Measurements from ENCODE around the gene STRAP. TPM values are rescaled to one million over a fixed set of nuclear protein-coding genes. Genes with fewer than 3 reads are reported as not detected.
"Not testable (repeated sequence)": the region's sequence is repeated elsewhere in the genome, so short reads cannot be mapped to it uniquely, and the experiment has no call there.

STRAP gene
- polyA plus RNA-seq, 1 of the 3 experiments (the other 2 are of a cell fraction), result 85.6 TPM

GRCh38 chr12:15942475-15942874 lies 60.3 kb downstream of the STRAP start (continued):
- no peak for TF ChIP-seq ELF1 (IDR thresholded peaks at IDR 0.05)
- TF ChIP-seq MXI1 (IDR thresholded peaks at IDR 0.05; ENCODE audit: low read depth, low read length), result no peak
- TF ChIP-seq JUND (IDR thresholded peaks at IDR 0.05), result no peak
- TF ChIP-seq NFIC (IDR thresholded peaks at IDR 0.05; ENCODE audit: borderline replicate concordance), result no peak
- no peak for TF ChIP-seq EZH2phosphoT487 (IDR thresholded peaks at IDR 0.05; ENCODE audit: borderline replicate concordance, low read depth)

GRCh38 chr12:15943519-15943918 lies 61.3 kb downstream of the STRAP start:
- H4K20me1 ChIP-seq (ENCODE audit: insufficient read depth); H3K4me2 ChIP-seq; H3K4me3 ChIP-seq (ENCODE audit: low read depth in 2 of 2, low read length in 1 of 2); H3K4me1 ChIP-seq (ENCODE audit: control insufficient read depth in 1 of 2, insufficient read depth in 2 of 2, low read depth in 1 of 2, low read length in 1 of 2); H3K9me3 ChIP-seq; H3K27me3 ChIP-seq (ENCODE audit: insufficient read depth); H3K9me2 ChIP-seq; H3F3A ChIP-seq (replicated peaks; ENCODE audit: insufficient read depth); H2AFZ ChIP-seq (ENCODE audit: low read depth); H3K36me3 ChIP-seq (replicated peaks in 1 of 2; ENCODE audit: control insufficient read depth in 1 of 2, insufficient read depth in 2 of 2, low read length in 1 of 2); DNase-seq; H3K9ac ChIP-seq; POLR2A ChIA-PET; H3K27ac ChIP-seq (ENCODE audit: low read depth in 2 of 2, low read length in 1 of 2): not testable (repeated sequence)
- 92% methylated on average over 5 of the region's 5 CpGs for WGBS (ENCODE audit: low lambda C conversion rate)
- H3K79me2 ChIP-seq (ENCODE audit: insufficient read depth), result peaks cover 22% of the 10 kb centered on the region
- CTCF ChIA-PET, result interaction anchor here (1.2 kb wide), 1 partner anchor 39 kb away, joined by 5 read pairs; no protein-coding TSS in a partner anchor

GRCh38 chr12:15948461-15948860 lies 66.3 kb downstream of the STRAP start:
- H3K36me3 ChIP-seq (replicated peaks in 1 of 2; ENCODE audit: control insufficient read depth in 1 of 2, insufficient read depth in 2 of 2, low read length in 1 of 2); H3F3A ChIP-seq (replicated peaks; ENCODE audit: insufficient read depth); H3K9me3 ChIP-seq; H2AFZ ChIP-seq (ENCODE audit: low read depth); POLR2A ChIA-PET; H3K27ac ChIP-seq (ENCODE audit: low read depth in 2 of 2, low read length in 1 of 2); H3K9ac ChIP-seq; H3K9me2 ChIP-seq; DNase-seq; H3K27me3 ChIP-seq (ENCODE audit: insufficient read depth); H3K4me1 ChIP-seq (ENCODE audit: control insufficient read depth in 1 of 2, insufficient read depth in 2 of 2, low read depth in 1 of 2, low read length in 1 of 2); H3K4me3 ChIP-seq (ENCODE audit: low read depth in 2 of 2, low read length in 1 of 2); H4K20me1 ChIP-seq (ENCODE audit: insufficient read depth); H3K4me2 ChIP-seq: not testable (repeated sequence)
- H3K79me2 ChIP-seq (ENCODE audit: insufficient read depth), result peaks cover 27% of the 10 kb centered on the region
- WGBS (ENCODE audit: low lambda C conversion rate), result 91% methylated on average over 10 of the region's 10 CpGs
- CTCF ChIA-PET, result interaction anchor here (1.3 kb wide), 1 partner anchor 34 kb away, joined by 3 read pairs; no protein-coding TSS in a partner anchor

Other genes starting within 250 kb of the STRAP start
- gene EPS8, start 93.0 kb upstream of the STRAP start, polyA plus RNA-seq (2012; rRNA removed), result 18.6 and 19.8 TPM in 2 replicates
- gene DERA, start 28.9 kb downstream of the STRAP start, polyA plus RNA-seq (2012; rRNA removed), result 16.6 and 20.0 TPM in 2 replicates

Data from SK-N-SH (cell line).